GM10847 (cell line): ENCODE data around the gene PPY.

Source experiments
- POLR2A ChIP-seq: IDR thresholded peaks from 2 replicates; pipeline ENCODE4 v1.6.1; 2011; ENCODE audit not compliant: insufficient read length; ENCODE audit errors: extremely low read depth

Gene PPY

GRCh38 chr17:43945074-43945829 lies 3.0 kb upstream of the PPY start:
- no peak for TF ChIP-seq POLR2A

DNA sequence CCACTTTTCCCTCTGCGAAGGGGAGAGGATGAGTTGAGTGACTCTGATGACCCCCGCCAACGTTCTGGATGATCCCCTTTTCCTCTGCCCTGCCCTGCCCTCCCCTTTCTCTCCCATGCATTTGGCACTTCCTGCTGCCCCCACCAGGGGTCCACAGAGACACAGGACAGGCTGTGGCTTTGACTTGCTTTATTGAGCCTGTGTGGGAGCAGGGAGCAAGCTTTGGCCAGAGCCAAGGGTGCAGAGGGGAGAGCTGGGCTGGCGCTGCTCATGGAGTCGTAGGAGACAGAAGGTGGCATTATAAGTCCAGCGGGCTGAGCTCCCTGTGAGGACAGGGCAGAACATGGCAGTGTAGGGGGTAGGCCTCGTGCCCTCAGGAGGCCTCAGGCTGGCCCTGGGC lies 1.6 kb downstream of the PPY start:
- TF ChIP-seq POLR2A = no peak

GRCh38 chr17:43939886-43940285 lies 2.4 kb downstream of the PPY start:
- TF ChIP-seq POLR2A = no peak

DNA sequence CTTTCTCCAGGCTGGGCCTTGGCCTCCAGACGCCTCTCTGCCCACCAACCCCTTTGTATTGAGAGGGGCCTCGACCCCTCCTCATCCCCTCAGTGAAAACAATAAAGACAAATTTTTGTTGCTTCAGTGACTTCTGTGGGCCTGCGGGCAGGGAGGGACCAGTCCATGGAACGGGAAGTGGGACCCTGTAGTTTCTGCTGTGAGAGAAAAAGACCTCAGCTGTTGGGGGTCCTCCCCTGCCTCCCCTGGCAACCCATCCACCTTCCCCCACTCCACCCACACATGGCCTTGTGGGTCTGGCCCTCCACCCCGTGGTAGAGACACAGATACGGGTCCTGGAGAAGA lies 3.5 kb downstream of the PPY start:
- no peak for TF ChIP-seq POLR2A

DNA sequence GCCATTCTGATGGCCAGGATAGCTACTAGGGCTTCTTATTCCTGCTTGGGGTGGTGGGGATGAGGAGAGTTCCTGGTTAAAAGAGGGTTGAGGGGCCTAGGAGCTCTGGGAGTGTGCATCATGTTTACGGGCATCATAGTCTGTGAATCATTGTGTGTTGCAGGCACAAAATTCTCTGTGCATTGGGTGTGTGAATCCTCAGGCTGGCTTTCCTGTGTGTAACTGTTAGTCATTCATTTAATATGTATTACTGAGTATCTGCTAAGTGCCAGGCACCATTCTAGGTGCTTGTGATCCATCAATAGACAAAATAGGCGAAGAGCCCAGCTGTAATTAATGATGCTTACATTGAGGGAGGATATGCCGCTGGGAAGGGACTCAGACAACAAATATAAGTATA lies 5.8 kb downstream of the PPY start:
- TF ChIP-seq POLR2A = no peak

- no peak for TF ChIP-seq POLR2A
These were observed 6.4 kb downstream of the PPY start for GRCh38 chr17:43935926-43936261.

GRCh38 chr17:43935204-43935925 lies 6.9 kb downstream of the PPY start:
- TF ChIP-seq POLR2A = no peak

GRCh38 chr17:43932923-43933322 lies 9.4 kb downstream of the PPY start:
- TF ChIP-seq POLR2A = no peak

- no peak for TF ChIP-seq POLR2A
These were observed 9.9 kb downstream of the PPY start for GRCh38 chr17:43932357-43932756.

GRCh38 chr17:43931062-43931571 lies 11.2 kb downstream of the PPY start:
- no peak for TF ChIP-seq POLR2A

- no peak for TF ChIP-seq POLR2A
These were observed 13.7 kb downstream of the PPY start for GRCh38 chr17:43928609-43929008.

GRCh38 chr17:43927060-43927864 lies 15.0 kb downstream of the PPY start:
- no peak for TF ChIP-seq POLR2A

- TF ChIP-seq POLR2A = no peak
These were observed 17.7 kb downstream of the PPY start for GRCh38 chr17:43924558-43924957.

DNA sequence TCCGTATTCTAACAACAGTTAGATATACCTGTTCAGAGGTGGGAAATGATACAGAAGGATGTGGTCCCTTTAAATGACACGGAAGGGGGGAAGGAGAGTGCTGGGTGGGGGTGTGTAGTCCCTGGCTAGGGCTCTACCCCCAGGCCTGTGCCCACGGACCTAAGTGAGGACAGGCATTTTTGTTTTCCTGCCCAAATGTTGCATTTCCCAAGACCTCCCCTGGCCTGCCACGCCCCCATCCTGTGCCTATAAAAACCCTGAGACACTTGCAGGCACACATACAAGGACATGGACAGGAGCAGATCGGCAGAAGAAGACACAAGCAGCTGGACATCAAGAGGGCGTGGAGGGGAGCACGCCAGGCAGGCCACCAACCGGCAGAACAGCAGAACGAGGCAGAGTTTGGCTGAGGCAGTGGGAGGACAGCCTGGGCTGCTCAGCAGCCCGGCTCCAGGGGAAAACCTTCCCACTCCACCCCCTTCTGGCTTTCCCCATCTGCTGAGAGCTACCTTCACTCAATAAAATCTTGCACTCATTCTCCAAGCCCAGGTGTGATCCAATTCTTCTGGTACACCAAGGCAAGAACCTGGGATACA lies 21.7 kb downstream of the PPY start:
- no peak for TF ChIP-seq POLR2A

DNA sequence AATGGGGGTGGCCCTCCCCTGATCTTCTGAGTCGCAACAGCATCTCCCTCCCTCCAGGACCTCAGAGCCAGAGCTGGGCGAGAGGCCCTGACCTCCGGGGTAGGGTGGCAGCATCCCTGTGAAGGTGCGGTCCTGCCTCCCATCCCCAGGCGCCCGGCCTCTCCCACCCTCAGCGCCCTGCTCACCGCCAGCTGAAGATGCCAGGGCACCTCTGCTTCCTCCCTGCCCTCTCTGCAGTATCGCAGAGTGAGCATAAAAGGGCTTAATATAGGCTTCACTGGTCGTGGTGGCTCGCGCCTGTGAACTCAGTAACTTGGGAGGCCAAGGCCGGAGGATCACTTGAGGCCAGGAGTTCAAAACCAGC lies 24.3 kb downstream of the PPY start:
- no peak for TF ChIP-seq POLR2A
